GM19372 (cell line): ENCODE results near the gene KPNA6.

Experiments used
- ATAC-seq: cut with Tn5 transposase; IDR thresholded peaks from one replicate; pipeline ENCODE4 v1.9.1; 2021; ENCODE audit warnings: mild to moderate bottlenecking, low read depth, moderate library complexity; ENCODE audit not compliant: unreplicated experiment

KPNA6 gene

GRCh38 chr1:32208891-32209328 lies 101.1 kb downstream of the KPNA6 start, which contains the start of gene DCDC2B:
Gene DCDC2B (plus strand): TSS chr1:32209089. CDS start chr1:32209094, 5 bp downstream.
- no peak for ATAC-seq

DNA sequence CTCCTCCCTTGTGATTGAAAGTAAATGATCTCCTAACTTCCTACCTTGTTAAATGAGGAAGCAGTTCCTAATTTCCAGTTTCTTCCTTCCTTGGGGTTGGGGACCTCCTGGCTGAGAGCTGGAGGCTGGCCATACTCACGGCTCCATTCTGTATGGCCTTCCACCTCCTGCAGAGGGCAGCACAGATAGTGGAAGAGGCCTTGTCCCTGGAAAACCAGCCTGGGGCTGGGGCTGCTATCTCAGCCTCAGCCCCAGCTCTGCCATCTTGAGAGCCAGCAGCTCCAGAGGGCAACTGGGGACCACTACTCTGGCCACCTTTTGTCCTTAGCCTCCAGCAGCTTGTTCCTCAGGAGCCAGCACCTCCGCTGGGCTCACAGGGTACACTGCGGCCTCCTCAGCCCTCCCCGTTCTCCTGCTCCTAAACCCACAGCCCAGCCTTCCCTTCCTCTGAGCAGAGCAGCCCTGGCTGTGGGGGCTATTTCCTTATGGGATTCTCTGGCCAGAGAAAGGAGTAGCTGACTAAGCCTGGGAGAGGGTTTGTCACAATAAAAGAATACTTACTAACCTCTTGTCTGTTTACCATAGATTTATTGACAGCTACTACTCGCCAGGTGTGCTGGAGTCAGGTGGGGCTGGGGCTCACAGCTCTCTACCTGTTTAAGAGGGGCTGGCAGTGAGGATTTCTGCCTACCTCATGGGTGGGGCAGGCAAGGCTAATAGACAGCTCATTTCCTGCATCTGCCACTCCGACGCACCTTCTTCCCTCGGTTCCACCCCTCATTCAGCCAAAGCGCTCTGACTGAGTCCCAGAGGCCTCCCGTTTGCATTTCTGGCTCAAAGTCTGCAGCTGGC lies 108.0 kb downstream of the KPNA6 start:
- no peak for ATAC-seq

DNA sequence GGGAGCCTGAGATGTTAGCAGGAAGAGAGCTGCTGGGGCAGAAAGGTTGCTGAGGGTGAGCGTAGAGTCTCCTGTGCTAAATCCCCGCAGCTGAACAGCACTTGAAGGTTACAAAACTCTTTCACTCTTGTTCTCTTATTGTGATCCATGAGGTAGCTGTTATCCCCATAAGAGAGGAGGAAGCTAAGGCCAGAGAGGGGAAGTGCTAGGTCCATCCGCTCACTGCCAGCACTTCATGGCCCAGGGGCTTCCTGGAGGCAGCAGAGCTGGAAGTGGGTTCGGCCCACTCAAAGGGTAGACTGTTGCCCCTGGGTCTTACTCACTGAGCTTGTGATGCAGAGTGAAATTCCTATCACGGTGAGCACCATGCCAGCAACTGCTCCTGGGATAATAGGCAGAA lies 108.7 kb downstream of the KPNA6 start:
- ATAC-seq, result no peak

GRCh38 chr1:32219022-32219421 lies 111.2 kb downstream of the KPNA6 start:
- ATAC-seq, result no peak

DNA sequence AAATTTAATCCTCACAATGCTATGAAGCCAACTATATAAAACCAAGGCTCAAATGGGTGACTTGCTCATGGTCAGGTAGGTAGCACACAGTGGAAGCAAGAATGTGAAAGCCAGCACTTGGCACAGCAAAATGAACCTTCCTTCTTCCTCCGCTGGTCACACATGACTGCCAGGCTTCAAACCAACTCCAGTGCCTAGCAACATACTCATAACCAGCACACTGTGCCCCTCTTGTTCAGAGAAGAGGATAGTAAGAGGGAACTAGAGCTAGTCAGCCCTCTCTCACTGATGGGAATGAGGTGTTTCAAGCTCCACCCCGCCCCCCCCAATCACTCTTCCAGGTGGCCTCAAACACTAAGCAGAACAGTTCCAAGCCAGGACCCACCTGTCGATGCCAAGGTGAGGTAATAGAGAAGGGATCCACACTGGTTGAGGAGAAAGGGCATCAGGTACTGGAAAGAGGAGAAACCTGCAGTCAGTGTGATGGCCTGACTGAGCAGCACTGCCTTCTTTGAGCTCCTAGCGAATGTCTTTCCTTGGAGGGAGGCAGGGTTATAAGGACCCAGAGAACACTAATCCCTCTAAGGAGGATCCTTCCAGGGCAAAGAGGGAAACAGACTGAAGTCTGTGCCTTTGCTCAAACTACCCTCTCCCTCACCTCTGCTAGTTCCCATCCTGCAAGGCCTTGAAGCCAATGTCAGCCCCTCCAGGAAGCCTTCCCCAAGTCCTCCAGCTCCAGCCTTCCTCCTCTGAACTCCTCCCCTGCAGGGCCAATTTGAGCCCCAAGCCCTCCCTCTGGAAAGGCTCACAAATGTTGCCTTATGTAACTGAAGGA lies 113.1 kb downstream of the KPNA6 start:
- ATAC-seq, result no peak

GRCh38 chr1:32221581-32221979 lies 113.7 kb downstream of the KPNA6 start:
- no peak for ATAC-seq

DNA sequence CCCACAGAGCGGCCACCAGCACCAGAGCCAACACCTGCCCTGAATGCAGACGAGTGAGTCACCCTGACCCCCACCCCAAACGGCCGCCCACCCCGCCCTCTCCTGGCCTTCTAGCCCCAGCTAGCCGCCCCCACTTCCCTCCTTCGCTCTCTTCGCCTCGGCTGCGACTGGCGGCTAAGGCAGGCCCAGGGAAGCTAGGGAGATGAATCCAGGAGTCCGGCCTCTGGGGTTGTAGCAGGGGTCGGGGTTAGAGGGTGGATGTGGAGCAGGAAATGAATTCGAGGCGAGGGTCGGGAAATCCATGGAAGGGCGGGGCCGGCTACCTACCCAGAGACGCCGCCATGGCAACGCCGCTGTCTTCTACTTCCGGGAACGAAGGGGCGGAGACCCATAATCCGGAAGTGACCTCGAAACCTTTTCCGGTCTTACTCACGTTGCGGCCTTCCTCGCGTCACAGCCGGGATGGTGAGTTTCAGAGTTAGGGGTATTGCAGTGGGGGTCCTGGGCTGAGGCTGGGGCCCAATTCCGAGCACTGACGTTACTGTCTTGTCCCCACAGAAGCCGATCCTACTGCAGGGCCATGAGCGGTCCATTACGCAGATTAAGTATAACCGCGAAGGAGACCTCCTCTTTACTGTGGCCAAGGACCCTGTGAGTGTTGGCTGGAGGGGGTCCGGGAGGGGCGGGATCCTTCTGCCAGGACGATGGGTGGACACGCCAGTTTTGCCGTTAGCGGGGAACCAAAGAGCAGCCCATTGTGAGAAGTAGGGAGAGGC lies 114.3 kb downstream of the KPNA6 start, which contains the start of the genes EIF3I and TMEM234:
Gene EIF3I (plus strand): TSS at position 428 of the 776 bp plus-strand sequence. CDS start 35 bp downstream, at position 463.
Gene TMEM234 (minus strand): TSS at position 374 of the 776 bp plus-strand sequence. CDS start 31 bp downstream, at position 343.
- peak; percentile 97 for ATAC-seq

- ATAC-seq, result no peak
These were observed 115.8 kb downstream of the KPNA6 start for GRCh38 chr1:32223683-32224082.

- ATAC-seq, result no peak
These were observed 116.4 kb downstream of the KPNA6 start for GRCh38 chr1:32224285-32224684.
